HG03175 (cell line): ENCODE data around the gene ATP11A.
"Not testable (repeated sequence)": the region's sequence is repeated elsewhere in the genome, so short reads cannot be mapped to it uniquely, and the experiment has no call there.

Experiments
- ATAC-seq: cut with Tn5 transposase; IDR thresholded peaks from one replicate; pipeline ENCODE4 v1.9.1; 2021; ENCODE audit warnings: mild to moderate bottlenecking, moderate library complexity; ENCODE audit not compliant: unreplicated experiment

Gene ATP11A

DNA sequence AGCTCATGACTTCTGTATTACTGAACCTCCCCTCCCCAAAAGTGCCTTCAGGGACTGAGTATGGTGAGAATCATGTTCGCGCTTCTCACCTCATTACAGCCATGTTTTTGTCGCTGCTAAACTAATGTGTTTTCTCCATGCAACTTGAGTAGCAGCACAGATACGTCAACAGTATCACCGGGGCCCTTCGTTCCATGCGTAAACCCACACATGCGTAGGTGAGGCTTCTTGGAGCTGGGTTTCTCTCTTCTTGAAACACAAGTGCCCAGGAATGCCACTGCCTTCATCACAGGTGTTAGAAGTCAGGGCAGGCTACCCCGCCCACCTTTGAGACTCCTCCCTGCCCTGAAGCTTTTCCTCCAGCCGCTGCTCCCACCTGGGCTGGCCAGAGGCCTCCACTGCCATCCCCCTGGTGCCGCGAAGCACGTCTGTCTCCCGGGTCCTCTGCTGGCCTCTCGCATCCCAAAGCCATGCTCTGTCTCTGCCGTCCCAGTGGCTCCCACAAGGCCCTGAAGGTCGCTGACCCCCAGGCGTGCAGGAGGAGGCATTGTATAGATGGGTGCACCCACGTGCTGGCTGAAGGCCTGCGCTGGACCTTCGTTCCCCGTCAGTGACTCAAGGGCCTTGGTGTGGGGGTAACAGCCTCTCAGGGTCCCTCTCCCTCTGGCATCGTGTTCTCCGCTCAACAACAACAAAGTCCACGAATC is 143.9 kb downstream of the ATP11A start:
- ATAC-seq, result no peak

DNA sequence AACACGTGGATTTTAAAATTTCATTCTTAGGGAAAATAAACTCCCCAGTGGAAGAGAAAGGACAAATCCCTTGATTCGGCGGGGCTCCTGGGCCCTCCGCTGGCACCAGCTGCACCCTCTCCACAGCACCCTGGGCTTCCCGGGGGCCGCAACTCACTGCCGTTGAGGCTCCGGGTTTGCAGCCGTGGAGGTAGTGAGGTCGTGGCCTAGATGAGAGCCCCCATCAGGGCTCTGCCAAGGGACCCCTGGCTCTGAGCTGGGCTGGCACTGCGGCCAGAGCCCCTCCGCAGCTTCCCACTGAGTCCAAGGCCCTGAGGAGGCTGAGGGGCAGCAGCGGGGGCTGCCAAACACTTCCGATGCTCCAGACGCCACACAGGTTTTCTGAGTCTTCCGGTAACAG is 145.5 kb downstream of the ATP11A start:
- no peak for ATAC-seq

DNA sequence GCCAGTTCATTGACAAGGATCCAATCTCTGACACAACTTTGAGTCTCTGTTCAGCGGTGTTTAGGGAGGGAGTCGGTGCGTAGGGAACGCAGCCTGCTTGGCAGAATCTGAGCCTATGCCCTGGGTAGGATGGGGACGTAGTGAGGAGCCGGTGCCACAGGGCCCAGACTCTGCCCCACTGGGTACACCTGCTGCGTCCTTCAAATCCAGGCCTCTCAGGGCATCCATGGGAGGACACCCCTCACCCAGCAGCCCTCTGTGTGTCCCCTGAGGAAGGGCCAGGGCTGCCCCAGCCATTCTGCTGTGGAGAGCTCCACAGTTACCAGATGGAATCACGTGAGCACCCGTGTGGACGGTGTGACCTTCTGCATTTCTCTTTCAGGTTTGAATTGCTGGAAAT is 146.0 kb downstream of the ATP11A start:
- no peak for ATAC-seq

DNA sequence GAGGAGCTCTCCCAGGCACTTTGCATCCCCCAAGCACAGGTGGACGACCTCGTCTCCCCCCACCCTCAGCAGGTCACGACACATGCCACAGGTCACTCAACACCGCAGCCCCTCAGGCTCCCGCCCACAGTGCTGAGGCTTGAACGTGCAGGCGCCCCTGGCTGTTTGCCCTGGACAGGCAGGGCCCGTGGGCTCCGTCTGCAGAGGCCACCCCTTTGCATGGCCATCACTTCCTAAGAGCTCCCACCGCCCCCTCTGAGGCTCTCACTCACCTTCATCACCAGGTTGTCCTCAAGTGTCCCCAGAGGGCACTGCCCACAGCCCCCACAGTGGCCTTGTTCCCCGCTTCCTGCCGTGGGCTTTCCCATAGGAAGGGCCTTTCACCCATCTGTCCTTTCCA is 147.1 kb downstream of the ATP11A start:
- no peak for ATAC-seq

DNA sequence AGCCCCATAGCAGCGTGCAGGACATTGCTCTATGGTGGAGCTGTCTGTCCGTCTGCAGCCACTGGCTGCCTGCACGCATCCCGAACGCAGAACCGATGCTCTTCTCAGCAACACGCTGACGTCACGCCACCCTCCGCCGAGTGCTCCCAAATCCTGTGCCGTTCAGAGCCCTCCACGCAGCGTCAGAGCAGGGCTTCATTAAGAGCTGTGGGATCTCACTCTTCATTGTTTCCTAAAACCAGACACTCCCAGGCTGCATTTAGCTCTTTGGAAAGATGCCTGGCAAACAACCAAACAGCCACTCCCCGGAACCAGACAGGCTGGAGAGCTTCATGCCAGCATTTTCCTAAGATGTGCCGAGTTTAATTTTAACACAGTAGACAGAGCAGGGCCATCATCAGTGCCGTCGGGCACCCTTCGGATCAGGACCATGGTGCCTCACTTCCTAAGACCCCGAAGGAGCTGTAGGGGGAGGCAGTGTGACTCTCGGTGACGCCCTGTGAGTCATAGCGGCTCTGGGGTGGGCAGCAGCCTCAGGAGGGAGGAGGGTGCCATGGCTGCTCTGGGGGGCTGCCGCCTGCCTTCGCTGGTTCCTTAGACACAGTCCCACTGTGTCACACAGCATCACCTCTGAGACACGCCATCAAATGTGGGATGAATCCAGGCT is 147.7 kb downstream of the ATP11A start:
- ATAC-seq, result no peak

DNA sequence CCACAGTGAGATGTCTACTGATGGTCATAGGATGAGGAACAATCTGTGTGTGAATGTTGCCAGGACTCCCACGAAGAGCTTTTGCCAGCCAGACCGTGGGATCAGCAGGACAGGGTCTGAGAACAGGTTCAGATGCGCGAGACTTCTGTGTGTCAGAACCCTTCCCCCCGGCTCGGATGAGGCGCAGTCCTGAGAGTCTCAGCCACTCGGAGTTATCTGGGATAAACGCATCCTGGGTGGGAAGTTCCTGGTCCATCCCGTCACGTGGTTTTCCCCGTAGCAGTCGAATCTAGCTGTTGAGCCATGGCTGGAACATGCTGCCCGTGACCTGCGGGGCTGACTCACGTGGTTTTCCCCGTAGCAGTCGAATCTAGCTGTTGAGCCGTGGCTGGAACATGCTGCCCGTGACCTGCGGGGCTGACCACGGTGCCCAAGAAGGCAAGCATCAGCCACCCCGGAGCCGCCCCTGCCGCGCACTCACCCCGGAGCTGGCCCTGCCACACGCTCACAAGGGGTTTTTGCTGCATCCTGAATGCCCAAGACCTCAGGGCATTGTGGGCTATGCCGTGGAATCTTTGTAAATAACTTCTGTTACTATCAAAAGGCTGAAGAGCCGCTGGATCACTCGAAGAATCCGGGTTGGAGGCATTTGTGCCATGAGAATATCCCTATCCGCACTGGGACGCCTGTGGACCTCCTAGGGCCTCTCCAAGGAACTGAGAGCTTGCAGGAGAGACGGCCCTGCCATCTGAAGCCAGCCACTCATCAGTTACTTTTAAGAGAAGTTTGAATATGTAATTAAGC is 148.4 kb downstream of the ATP11A start:
- ATAC-seq, result no peak

DNA sequence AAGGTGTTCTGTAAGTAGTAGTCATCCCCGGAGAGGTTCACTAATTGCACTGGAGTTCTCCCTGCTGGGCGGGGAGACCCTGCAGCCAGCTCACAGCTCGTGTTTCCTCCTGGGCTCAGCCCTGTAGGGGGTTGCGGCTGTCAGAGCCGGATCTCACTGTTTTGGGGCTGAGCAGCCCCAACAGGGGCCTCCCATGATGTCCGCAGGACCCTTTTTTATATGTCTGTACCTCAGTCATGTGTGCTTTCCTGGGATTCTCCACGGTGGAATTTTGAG is 148.9 kb downstream of the ATP11A start:
- no peak for ATAC-seq

DNA sequence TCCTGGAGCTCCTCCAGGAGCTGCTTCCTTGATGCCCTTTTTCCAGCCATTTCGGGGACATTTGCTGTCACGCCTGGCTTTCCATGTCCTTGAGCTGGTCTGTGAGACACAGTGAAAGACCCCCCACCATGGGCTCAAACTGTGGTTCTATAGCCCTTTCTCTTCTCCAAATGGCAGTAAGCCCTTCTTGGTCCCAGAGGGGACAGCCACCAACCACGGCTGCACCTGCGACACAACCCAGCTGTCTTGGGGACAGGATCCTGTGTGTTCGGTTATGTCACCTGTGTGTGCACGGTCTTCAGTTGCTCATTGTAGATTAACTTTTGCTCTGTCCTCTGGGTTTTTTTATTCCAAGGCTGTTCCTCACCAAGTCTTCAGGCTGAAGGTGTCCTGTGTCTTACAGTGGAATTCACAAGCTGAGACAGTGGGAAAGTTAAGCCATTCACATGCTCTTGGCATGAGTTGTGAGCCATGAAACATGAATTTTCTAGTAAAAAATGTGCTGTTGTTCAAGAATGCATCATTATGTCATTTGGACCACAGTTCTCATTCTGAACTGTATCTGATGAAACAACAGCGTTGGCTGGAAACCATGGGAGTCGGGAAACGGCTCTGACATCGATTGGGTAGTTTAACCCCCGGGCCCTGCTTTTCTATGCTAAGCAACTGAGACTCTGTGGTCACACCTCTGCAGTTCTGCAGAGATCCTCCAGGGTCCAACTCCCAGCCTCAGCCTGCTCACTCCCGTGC is 149.7 kb downstream of the ATP11A start:
- no peak for ATAC-seq

DNA sequence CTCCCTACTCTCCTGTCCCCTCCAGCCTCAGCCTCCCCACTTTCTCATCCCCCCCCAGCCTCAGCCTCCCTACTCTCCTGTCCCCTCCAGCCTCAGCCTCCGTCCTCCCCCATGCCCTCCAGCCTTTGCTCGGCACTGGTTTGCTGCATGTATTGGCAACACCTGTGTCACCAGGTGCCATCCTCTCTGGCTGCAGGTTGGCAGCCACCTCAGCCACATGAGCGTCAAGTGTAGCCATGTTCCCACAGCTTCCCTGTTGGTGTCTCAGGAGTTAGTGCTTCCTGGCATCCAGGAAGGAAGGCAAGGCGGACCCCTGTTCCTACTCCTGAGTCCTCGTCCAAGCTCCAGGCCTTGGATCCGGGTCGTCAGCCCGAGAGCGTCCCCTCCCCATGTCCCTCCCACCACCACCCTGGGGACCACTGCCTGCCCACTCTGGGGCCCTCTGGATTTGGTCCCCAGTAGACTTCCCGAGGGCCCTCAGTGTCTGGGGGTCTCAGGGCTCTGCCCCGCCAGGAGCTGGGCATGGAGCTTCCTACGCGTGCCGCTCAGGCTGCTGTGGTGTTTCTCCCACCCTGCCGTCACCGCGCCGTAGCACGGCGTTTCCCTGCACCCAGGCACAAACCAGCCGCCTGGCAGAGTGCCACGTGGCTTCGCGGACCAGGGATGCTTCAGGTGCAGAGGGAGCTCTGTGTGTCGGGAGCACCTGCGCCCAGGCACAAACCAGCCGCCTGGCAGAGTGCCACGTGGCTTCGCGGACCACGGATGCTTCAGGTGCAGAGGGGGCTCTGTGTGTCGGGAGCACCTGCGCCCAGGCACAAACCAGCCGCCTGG is 150.8 kb downstream of the ATP11A start:
- no peak for ATAC-seq

DNA sequence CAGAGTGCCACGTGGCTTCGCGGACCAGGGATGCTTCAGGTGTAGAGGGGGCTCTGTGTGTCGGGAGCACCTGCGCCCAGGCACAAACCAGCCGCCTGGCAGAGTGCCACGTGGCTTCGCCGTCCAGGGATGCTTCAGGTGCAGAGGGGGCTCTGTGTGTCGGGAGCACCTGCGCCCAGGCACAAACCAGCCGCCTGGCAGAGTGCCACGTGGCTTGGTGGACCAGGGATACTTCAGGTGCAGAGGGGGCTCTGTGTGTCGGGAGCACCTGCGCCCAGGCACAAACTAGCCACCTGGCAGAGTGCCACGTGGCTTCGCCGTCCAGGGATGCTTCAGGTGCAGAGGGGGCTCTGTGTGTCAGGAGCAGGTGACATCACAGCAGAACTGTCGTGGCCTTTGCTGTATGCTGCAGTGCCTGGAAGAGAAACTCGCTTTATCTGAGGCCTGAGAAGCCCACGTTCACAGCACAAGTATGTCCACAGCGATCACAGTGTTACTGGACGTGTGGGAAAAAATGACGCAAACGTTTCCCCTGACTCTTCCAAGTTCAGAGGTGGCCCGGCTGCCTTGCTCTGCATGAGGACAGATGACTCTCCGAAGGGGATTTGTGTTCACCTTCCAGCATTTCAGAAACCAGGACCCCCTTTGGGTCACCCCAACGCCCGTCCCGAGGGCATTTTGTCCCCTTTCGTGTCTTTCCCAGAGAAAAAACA is 151.6 kb downstream of the ATP11A start:
- ATAC-seq, result not testable (repeated sequence)

DNA sequence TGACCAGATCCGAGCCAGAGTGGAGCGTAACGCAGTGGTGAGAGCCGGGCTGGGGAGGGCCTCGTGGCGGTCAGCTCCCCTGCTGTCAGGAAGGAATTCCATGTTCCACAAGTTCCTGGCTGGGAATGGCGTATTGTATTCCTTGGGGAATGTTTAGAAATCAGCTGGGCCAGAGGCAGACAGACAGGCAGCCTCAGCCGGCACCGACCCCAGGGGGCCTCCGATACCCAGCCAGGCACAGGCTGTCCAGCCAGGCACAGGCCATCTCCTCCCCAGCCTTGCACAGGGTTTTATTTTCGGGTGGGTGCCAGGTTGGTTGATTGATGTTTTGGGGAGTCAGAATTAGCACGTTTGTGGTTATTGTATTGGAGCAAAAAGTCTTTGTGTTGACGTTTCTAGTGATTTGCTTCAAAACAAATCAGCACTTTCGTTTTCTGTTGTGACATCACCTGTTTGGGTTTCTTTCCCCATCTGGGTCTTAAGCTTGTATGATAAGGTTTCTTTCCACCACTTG is 152.6 kb downstream of the ATP11A start:
- ATAC-seq, result no peak

DNA sequence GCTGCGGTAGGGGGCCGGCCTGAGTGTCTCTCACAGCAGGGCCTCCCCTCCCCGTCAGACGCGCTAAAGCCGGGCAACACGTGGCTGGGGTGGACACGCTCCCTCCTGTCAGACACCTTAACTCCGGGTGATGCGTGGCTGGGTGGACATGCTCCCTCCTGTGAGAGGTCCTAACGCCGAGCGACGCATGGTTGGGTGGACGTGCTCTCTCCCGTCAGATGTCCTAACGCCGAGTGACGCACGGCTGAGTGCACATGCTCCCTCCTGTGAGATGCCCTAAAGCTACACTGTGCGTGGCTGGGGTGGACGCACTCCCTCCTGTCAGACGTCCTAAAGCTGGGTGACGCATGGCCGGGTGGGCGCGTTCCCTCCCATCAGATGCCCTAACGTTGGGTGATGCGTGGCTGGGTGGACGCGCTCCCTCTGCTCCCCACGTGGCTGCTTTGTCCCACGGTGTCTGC is 153.1 kb downstream of the ATP11A start:
- ATAC-seq, result no peak

DNA sequence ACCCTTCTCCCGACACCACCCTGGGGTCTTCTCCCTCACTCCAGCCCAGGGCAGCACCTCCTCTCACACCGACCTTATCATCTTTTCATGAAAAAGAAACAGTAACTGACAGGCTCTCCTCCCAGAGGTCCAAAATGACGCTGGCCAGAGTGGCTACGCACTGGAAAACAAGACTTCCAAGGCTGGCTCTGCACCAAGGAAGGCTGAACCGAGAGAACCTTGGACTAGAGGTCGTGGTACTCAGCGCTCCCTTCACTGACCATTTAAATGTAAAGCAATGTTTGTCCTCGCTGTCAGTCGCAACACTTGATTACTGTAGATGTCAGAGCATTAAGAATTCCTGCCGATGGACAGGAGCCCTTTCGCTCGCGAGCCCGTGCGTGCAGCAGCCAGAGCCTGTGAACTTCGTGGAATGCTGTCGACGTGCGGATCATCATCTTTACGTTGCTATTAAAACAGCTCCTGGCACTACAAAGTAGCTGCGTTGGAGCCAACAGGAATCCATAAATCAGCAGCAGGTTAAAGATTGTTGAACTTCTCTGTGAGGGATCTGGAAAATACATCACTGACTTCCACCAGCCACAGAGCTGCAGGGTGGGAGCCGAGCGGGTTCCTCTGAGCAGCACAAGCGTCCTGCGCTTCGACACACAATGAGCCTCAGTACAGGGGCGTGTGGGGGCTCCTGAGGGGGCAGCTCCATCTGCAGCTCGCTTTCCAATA is 153.7 kb downstream of the ATP11A start:
- ATAC-seq, result no peak

DNA sequence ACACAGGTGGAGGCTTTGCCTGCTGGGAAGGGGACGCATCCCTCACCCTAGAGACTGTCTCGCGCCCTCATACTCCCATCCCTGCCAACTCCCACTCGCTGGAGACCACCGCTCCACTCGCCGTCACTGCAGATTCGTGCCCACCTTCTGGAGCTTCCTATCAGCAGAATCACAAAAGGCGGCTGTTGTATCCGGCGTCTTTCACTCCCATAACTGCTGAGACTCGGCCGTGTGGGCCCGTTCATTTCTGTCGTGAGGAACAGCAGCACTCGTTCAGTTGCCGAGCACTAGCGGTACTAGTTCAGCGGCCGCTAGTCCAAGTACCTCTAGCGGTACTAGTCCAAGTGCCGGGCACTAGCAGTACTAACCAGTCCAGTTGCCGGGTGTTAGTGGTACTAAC is 154.6 kb downstream of the ATP11A start:
- ATAC-seq, result no peak

DNA sequence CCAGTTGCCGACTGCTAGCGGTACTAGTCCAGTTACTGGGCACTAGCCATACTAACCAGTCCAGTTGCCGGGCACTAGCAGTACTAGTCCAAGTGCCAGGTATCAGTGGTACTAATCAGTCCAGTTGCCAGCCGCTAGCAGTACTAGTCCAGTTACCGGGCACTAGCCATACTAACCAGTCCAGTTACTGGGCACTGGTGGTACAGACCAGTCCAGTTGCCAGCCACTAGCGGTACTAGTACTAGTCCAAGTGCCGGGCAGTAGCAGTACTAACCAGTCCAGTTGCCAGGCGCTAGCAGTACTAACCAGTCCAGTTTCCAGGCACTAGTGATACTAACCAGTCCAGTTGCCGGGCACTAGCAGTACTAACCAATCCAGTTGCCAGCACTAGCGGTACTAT is 155.0 kb downstream of the ATP11A start:
- no peak for ATAC-seq

DNA sequence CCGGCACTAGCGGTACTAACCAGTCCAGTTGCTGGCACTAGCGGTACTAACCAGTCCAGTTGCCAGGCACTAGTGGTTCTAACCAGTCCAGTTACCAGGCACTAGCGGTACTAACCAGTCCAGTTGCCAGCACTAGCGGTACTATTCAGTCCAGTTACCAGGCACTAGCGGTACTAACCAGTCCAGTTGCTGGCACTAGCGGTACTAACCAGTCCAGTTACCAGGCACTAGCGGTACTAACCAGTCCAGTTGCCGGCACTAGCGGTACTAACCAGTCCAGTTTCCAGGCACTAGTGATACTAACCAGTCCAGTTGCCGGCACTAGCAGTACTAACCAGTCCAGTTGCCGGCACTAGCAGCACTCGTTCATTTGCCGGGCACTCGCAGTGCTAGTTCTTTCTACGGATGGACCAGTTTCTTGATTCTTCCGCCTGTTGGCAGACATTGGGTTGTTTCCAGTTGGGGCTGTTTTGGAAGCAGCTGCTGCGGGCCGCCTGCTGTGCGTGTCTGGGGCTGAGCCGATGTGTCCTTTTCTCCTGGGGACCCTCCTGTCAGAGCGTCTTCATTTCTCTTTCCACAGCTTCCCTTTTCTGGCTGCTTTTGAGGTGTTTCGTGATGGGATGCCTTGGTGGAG is 155.8 kb downstream of the ATP11A start:
- no peak for ATAC-seq

DNA sequence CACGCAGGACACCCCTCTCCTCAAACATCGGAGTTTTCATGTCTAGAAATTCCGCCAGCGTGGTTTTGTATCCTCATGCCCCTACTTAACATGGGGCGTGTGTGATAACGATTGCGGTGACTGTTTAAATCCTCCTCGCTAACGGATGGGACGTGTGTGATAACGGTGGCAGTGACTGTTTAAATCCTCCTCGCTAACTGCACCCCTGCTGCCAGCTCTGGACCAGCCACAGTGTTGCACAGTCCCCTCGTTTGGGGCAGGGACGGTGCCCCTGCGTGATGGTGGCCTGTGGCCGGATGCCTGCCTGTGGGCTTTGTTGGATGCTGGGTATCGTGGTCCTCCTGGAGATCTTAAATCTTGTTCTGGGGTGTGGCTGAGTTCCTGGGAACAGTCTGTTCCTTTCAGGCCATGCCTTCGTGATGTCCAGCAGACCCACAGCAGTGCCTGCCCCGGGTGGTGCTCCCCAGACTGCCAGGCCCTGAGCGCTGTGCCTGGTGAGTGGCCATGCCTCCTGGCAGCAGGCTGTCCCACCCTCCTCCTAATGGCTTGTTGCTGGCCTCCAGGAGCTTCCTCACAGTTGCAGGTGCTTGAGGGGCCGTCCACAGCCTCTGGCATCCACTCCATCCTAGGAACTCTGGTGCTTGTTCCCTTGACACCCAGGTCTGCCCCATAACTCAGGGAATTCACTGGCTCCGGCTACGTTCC is 156.7 kb downstream of the ATP11A start:
- ATAC-seq, result no peak

DNA sequence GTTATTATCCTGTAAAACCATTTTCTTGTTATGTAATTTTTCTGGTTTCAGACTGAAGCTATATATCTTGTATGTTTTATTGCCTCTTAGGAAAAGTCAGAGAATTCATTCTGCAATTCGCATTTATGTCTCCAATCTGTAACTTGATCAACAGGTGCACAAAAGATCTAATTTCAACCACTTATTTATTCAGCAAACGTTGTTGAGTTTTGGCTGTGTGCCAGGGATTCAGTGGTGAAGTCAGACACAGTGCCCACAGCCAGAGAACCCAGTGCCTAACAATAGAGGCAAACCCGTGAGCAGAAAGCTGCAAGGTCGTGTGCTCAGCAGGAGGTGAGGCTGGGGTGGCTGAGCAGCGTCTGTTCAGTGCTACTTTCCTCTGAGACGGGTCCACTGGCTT is 159.7 kb downstream of the ATP11A start:
- ATAC-seq, result no peak
